Tibial artery (tissue), 4 donors: ENCODE data around the gene HS6ST2.
A peak's percentile ranks its signal among the peaks of the same experiment; 100 is the strongest.

Source experiments
- DNase-seq, 2 donors: peaks; one replicate each; pipeline ENCODE4 v3.0.0-alpha.2; 2019
- H3K27ac ChIP-seq, 2 donors: fragments of 200-600 bp; sonication (generic) in 1 of 2; 1 replicate in 1 of 2; 2 replicates in 1 of 2; pipeline ENCODE4 v1.5.1; 2018 to 2019; ENCODE audit warnings: mild to moderate bottlenecking in 1 of 2
- H3K27me3 ChIP-seq, 2 donors: fragments of 200-600 bp; sonication (generic) in 1 of 2; one replicate each; pipeline versions ENCODE4 v1.5.1 to v1.6.0; 2016 to 2019
- H3K36me3 ChIP-seq, 3 donors: fragments of 200-600 bp; sonication (generic) in 2 of 3; one replicate each; pipeline ENCODE4 v1.5.1; 2016 to 2019; ENCODE audit warnings: mild to moderate bottlenecking in 2 of 3
- H3K4me1 ChIP-seq, 4 donors: fragments of 200-600 bp; sonication (generic) in 2 of 4; 1 replicate in 3 of 4; 2 replicates in 1 of 4; pipeline ENCODE4 v1.5.1; 2016 to 2019
- H3K4me3 ChIP-seq, 2 donors: fragments of 200-600 bp; sonication (generic) in 1 of 2; 1 replicate in 1 of 2; 2 replicates in 1 of 2; pipeline ENCODE4 v1.5.1; 2018 to 2019; ENCODE audit warnings: mild to moderate bottlenecking in 2 of 2
- H3K9me3 ChIP-seq, 3 donors: fragments of 200-600 bp; sonication (generic) in 1 of 3; one replicate each; pipeline ENCODE4 v1.5.1; 2016 to 2019
- CTCF ChIP-seq, 2 experiments: fragments of 200-600 bp in 1 of 2; fragments of 450-650 bp in 1 of 2; IDR thresholded peaks; one replicate each; pipeline ENCODE4 v1.5.1; 2017 to 2019; ENCODE audit warnings: antibody characterized with exemption in 2 of 2, mild to moderate bottlenecking in 1 of 2, moderate library complexity in 1 of 2
- intact Hi-C: fragments of 100-400 bp; cut with DNase I; formaldehyde crosslinking; loops from one replicate; pipeline ENCODE4 v1.15.0; 2023; ENCODE audit warnings: low total_unique reads

HS6ST2 gene

GRCh38 chrX:132613801-132614200 lies 344.6 kb downstream of the HS6ST2 start:
- no peak for DNase-seq
- Histone ChIP-seq H3K27me3 (no peaks in the 10 kb centered on the region), H3K4me1 (no peaks in the 10 kb centered on the region), H3K36me3 (no peaks in the 10 kb centered on the region), H3K27ac (no peak overlapping the region), H3K9me3 (no peaks in the 10 kb centered on the region), H3K4me3 (no peak overlapping the region)
- intact Hi-C loops, result no loop called here
- no peak for TF ChIP-seq CTCF (IDR thresholded peaks at IDR 0.05)

- no peaks in the 10 kb centered on the region for H3K36me3 ChIP-seq
- no peaks in the 10 kb centered on the region for H3K27me3 ChIP-seq
- H3K4me1 ChIP-seq, result no peaks in the 10 kb centered on the region
- no peaks in the 10 kb centered on the region for H3K9me3 ChIP-seq
- DNase-seq, result peak in 1 of 2 donors; percentile 22
- no peak overlapping the region for H3K27ac ChIP-seq
- intact Hi-C loops, result no loop called here
- peak in 1 of 2 experiments; percentile 18 for TF ChIP-seq CTCF (IDR thresholded peaks at IDR 0.05)
- no peak overlapping the region for H3K4me3 ChIP-seq
These were observed 345.4 kb downstream of the HS6ST2 start for GRCh38 chrX:132612821-132613564.

- no peak overlapping the region for H3K4me3 ChIP-seq
- no peak for TF ChIP-seq CTCF (IDR thresholded peaks at IDR 0.05)
- intact Hi-C loops, result no loop called here
- H3K9me3 ChIP-seq, result no peaks in the 10 kb centered on the region
- DNase-seq, result no peak
- no peaks in the 10 kb centered on the region for H3K27me3 ChIP-seq
- no peaks in the 10 kb centered on the region for H3K36me3 ChIP-seq
- H3K4me1 ChIP-seq, result no peaks in the 10 kb centered on the region
- no peak overlapping the region for H3K27ac ChIP-seq
These were observed 347.9 kb downstream of the HS6ST2 start for GRCh38 chrX:132610536-132610935.

DNA sequence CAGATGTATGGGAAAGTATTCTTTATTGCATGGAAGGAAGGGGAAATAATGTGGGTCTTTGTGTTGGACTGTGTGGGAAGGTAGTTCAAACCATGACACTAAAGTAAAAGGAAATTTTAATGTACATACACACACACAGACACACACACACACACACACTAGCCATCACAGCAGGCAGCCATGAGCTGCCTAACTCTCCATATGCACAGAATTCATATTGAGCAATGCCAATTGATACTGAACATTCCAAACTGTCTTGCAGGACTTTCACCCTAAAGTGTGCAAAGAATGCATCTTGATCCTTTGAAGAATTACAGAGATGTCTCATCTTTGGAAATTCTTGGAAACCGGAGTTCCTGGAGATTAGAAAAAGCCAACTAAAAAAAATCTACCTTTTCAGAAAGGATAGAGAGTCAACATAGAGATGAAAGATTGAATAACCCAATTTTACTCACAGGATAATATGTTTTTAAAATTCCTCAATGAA lies 349.0 kb downstream of the HS6ST2 start:
- H3K9me3 ChIP-seq, result no peaks in the 10 kb centered on the region
- H3K27ac ChIP-seq, result no peak overlapping the region
- H3K36me3 ChIP-seq, result no peaks in the 10 kb centered on the region
- intact Hi-C loops, result no loop called here
- no peak for DNase-seq
- TF ChIP-seq CTCF (IDR thresholded peaks at IDR 0.05), result no peak
- no peaks in the 10 kb centered on the region for H3K4me1 ChIP-seq
- no peaks in the 10 kb centered on the region for H3K27me3 ChIP-seq
- no peak overlapping the region for H3K4me3 ChIP-seq

DNA sequence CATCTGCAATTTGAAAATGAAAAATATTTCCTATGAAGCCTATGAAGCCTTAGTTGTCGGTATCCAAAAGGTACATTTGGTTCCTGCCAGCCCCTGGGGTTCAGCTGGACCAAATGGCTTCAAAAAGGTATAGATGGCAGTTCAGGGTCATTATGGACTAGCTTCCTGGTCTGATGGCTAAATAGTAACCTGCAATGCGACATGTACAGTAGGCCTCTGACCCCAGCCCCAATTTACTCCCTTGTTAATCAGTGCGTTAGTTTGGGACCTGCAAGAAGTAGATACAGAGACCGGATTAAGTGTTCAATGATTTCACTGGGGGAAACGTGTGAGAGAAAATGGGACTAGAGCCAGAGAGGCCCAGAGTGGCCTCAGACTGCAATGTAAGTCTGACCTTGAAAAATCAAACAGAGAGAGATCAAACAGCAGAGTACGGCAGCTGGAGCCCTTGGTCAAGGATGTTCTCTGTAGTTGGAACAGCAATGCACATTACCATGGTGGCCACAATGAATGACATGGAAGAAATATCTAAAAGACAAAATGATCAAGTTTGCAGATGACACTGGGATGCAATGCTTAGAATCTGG lies 354.6 kb downstream of the HS6ST2 start:
- TF ChIP-seq CTCF (IDR thresholded peaks at IDR 0.05), result no peak
- Histone ChIP-seq H3K27me3 (no peaks in the 10 kb centered on the region), H3K27ac (no peak overlapping the region), H3K36me3 (no peaks in the 10 kb centered on the region), H3K4me3 (no peak overlapping the region), H3K9me3 (no peaks in the 10 kb centered on the region), H3K4me1 (no peaks in the 10 kb centered on the region)
- DNase-seq, result no peak
- intact Hi-C loops, result no loop called here
